GM23338 (cell line): ENCODE data around the gene FILIP1L. TPM values are rescaled to one million over a fixed set of nuclear protein-coding genes. Genes with fewer than 3 reads are reported as not detected.
"Not testable (repeated sequence)": the region's sequence is repeated elsewhere in the genome, so short reads cannot be mapped to it uniquely, and the experiment has no call there.

ENCODE experiments used
- ATAC-seq: fragments of 200-7000 bp; cut with Tn5 transposase; 3 replicates; pipeline ENCODE4 v1.9.1; 2020
- DNase-seq: peaks from one replicate; pipeline ENCODE4 v3.0.0-alpha.2; 2015; ENCODE audit warnings: low spot score
- H2AFZ ChIP-seq: fragments of 200-600 bp; sonication (generic); 2 replicates; pipeline ENCODE4 v1.8.0; 2016; ENCODE audit warnings: antibody characterized with exemption, mild to moderate bottlenecking, moderate library complexity
- H3F3A ChIP-seq: fragments of 200-600 bp; sonication (generic); replicated peaks from 2 replicates; pipeline ENCODE4 v1.8.0; 2017; ENCODE audit warnings: antibody characterized with exemption, mixed run types, low read depth
- H3K27ac ChIP-seq: fragments of 200-600 bp; sonication (generic); 2 replicates; pipeline ENCODE4 v1.6.1; 2016; ENCODE audit warnings: low read depth
- H3K27me3 ChIP-seq: fragments of 200-600 bp; sonication (generic); 2 replicates; pipeline ENCODE4 v1.8.0; 2016; ENCODE audit warnings: mild to moderate bottlenecking, mixed run types, moderate library complexity; ENCODE audit not compliant: insufficient read depth
- H3K36me3 ChIP-seq: fragments of 200-600 bp; sonication (generic); 2 replicates; pipeline ENCODE4 v1.8.0; 2016; ENCODE audit warnings: mild to moderate bottlenecking; ENCODE audit not compliant: insufficient read depth
- H3K4me1 ChIP-seq: fragments of 200-600 bp; sonication (generic); 2 replicates; pipeline ENCODE4 v1.8.0; 2016; ENCODE audit warnings: mild to moderate bottlenecking, moderate library complexity; ENCODE audit not compliant: insufficient read depth
- H3K4me2 ChIP-seq: fragments of 200-600 bp; sonication (generic); 2 replicates; pipeline ENCODE4 v1.7.1; 2017; ENCODE audit warnings: mixed run types
- H3K4me3 ChIP-seq: fragments of 200-600 bp; sonication (generic); 2 replicates; pipeline ENCODE4 v1.6.1; 2016; ENCODE audit warnings: mixed run types
- H3K79me2 ChIP-seq: fragments of 200-600 bp; sonication (generic); replicated peaks from 2 replicates; pipeline ENCODE4 v1.8.0; 2017; ENCODE audit warnings: mild to moderate bottlenecking; ENCODE audit not compliant: insufficient read depth
- H3K9me2 ChIP-seq: fragments of 200-600 bp; sonication (generic); 2 replicates; pipeline ENCODE4 v1.8.0; 2017; ENCODE audit not compliant: insufficient read depth
- H4K20me1 ChIP-seq: fragments of 200-600 bp; sonication (generic); replicated peaks from 2 replicates; pipeline ENCODE4 v1.8.0; 2017; ENCODE audit warnings: mild to moderate bottlenecking; ENCODE audit not compliant: insufficient read depth
- H3K27ac Mint-ChIP-seq: 2 replicates; pipeline ENCODE4 v1.8.0; 2020; ENCODE audit warnings: inconsistent platforms, mild to moderate bottlenecking, moderate library complexity, mixed read lengths
- H3K27me3 Mint-ChIP-seq: 3 replicates; pipeline ENCODE4 v1.8.0; 2022; ENCODE audit warnings: low read depth, mild to moderate bottlenecking, moderate library complexity, mixed read lengths, inconsistent platforms; ENCODE audit not compliant: insufficient read depth, poor library complexity
- H3K36me3 Mint-ChIP-seq: 3 replicates; pipeline ENCODE4 v1.8.0; 2021; ENCODE audit warnings: low read depth, mild to moderate bottlenecking, inconsistent platforms, moderate library complexity, mixed read lengths
- H3K4me1 Mint-ChIP-seq: 3 replicates; pipeline ENCODE4 v1.8.0; 2020; ENCODE audit warnings: mild to moderate bottlenecking, inconsistent platforms, mixed read lengths
- H3K4me3 Mint-ChIP-seq: 3 replicates; pipeline ENCODE4 v1.8.0; 2021; ENCODE audit warnings: moderate library complexity, mild to moderate bottlenecking, inconsistent platforms, mixed read lengths
- H3K9me3 Mint-ChIP-seq: 3 replicates; pipeline ENCODE4 v1.8.0; 2020; ENCODE audit warnings: moderate library complexity, mild to moderate bottlenecking, inconsistent platforms, mixed read lengths
- ETS1 ChIP-seq: IDR thresholded peaks from 2 replicates; pipeline ENCODE4 v1.6.1; 2016; ENCODE audit warnings: antibody characterized with exemption
- EZH2phosphoT487 ChIP-seq: fragments of 200-600 bp; sonication (generic); IDR thresholded peaks from one replicate; pipeline ENCODE4 v1.8.1; 2018; ENCODE audit warnings: antibody characterized with exemption; ENCODE audit not compliant: unreplicated experiment
- NANOG ChIP-seq: IDR thresholded peaks from 2 replicates; pipeline ENCODE4 v1.6.1; 2016; ENCODE audit warnings: antibody characterized with exemption, borderline replicate concordance
- POLR2AphosphoS5 ChIP-seq: IDR thresholded peaks from 2 replicates; pipeline ENCODE4 v1.6.1; 2016; ENCODE audit warnings: antibody characterized with exemption, low read depth
- ZNF114 ChIP-seq: fragments of 250-450 bp; sonication (Bioruptor Pico); IDR thresholded peaks from 2 replicates; pipeline ENCODE4 v1.5.0; 2020; ENCODE audit warnings: mild to moderate bottlenecking, moderate library complexity
- ZNF331 ChIP-seq: fragments of 250-450 bp; sonication (Bioruptor Pico); IDR thresholded peaks from 2 replicates; pipeline ENCODE4 v1.5.0; 2020; ENCODE audit warnings: low read depth, mild to moderate bottlenecking, moderate library complexity
- ZNF462 ChIP-seq: fragments of 250-450 bp; sonication (Bioruptor Pico); IDR thresholded peaks from 2 replicates; pipeline ENCODE4 v1.5.0; 2020; ENCODE audit warnings: mild to moderate bottlenecking, moderate library complexity
- polyA plus RNA-seq: library from polyadenylated mRNA; unstranded; fragments of >200 nt; fragmentation: Nextera tagmentation; extraction: Ambion mirVana; gene quantifications from 2 replicates; pipeline ENCODE4 v1.2.1, GENCODE V29; 2016
- total RNA-seq: library from RNA; depleted of rRNA; stranded (reverse); fragments of >200 nt; shearing (Covaris generic); gene quantifications from 2 replicates; pipeline ENCODE4 v1.2.3, GENCODE V29; 2014
- TF ChIP-seq, protein P1 (sequence below): IDR thresholded peaks from one replicate; pipeline ENCODE4 v1.6.1; 2018; ENCODE audit warnings: antibody characterized with exemption; ENCODE audit not compliant: unreplicated experiment

The FILIP1L gene
- total and polyA plus RNA-seq, 2 experiments from 2014 or later, result 1.6 TPM; not detected in 1

DNA sequence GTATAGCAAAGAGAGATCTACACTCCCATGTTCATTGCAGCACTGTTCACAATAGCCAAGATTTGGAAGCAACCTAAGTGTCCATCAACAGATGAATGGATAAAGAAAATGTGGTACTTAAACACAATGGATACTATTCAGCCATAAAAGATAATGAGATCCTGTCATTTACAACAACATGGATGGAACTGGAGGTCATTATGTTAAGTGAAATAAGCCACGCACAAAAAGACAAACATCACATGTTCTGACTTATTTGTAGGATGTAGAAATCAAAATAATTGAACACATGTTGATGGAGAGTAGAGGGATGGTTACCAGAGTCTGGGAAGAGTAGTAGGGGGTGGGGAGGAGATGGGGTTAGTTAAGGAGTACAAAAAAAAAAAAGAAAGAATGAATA lies 18.0 kb downstream of the FILIP1L start:
- H3K4me1 Mint-ChIP-seq, H3K36me3 Mint-ChIP-seq: not testable (repeated sequence)

GRCh38 chr3:100093831-100094230 lies 20.5 kb downstream of the FILIP1L start:
- H3K9me3 Mint-ChIP-seq, result no peaks in the 10 kb centered on the region
- H3K27me3 Mint-ChIP-seq, result peaks cover 4% of the 10 kb centered on the region
- Histone ChIP-seq H3K36me3 (no peaks in the 10 kb centered on the region), H3K9me2 (no peaks in the 10 kb centered on the region), H3K4me2 (no peak overlapping the region), H4K20me1 (no peaks in the 10 kb centered on the region), H3K79me2 (no peaks in the 10 kb centered on the region), H3K27ac (no peak overlapping the region), H3K27me3 (no peaks in the 10 kb centered on the region), H3K4me3 (no peak overlapping the region), H3K4me1 (peaks cover 13% of the 10 kb centered on the region; the same call in 1 of the 2 replicates), H2AFZ (no peak overlapping the region), H3F3A (no peaks in the 10 kb centered on the region)
- no peaks in the 10 kb centered on the region for H3K36me3 Mint-ChIP-seq
- ATAC-seq (no peak), DNase-seq (no peak)
- H3K27ac Mint-ChIP-seq, result no peak overlapping the region
- H3K4me3 Mint-ChIP-seq, result no peak overlapping the region
- peaks cover 24% of the 10 kb centered on the region for H3K4me1 Mint-ChIP-seq
- TF ChIP-seq, protein P1, sequence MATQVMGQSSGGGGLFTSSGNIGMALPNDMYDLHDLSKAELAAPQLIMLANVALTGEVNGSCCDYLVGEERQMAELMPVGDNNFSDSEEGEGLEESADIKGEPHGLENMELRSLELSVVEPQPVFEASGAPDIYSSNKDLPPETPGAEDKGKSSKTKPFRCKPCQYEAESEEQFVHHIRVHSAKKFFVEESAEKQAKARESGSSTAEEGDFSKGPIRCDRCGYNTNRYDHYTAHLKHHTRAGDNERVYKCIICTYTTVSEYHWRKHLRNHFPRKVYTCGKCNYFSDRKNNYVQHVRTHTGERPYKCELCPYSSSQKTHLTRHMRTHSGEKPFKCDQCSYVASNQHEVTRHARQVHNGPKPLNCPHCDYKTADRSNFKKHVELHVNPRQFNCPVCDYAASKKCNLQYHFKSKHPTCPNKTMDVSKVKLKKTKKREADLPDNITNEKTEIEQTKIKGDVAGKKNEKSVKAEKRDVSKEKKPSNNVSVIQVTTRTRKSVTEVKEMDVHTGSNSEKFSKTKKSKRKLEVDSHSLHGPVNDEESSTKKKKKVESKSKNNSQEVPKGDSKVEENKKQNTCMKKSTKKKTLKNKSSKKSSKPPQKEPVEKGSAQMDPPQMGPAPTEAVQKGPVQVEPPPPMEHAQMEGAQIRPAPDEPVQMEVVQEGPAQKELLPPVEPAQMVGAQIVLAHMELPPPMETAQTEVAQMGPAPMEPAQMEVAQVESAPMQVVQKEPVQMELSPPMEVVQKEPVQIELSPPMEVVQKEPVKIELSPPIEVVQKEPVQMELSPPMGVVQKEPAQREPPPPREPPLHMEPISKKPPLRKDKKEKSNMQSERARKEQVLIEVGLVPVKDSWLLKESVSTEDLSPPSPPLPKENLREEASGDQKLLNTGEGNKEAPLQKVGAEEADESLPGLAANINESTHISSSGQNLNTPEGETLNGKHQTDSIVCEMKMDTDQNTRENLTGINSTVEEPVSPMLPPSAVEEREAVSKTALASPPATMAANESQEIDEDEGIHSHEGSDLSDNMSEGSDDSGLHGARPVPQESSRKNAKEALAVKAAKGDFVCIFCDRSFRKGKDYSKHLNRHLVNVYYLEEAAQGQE, result no peak
- TF ChIP-seq ZNF331 (CRISPR knock-in tag) (no peak), EZH2phosphoT487 (no peak), ETS1 (no peak), NANOG (no peak), ZNF462 (CRISPR knock-in tag) (no peak), ZNF114 (CRISPR knock-in tag) (no peak), POLR2AphosphoS5 (no peak)

More for the DNA sequence above, 18.0 kb downstream of the FILIP1L start:
- H3K27me3 Mint-ChIP-seq, H3K79me2 ChIP-seq, ATAC-seq, H3K4me3 ChIP-seq, H3K4me1 ChIP-seq, H3K27ac ChIP-seq, H3K27me3 ChIP-seq, H3K36me3 ChIP-seq, H3K4me3 Mint-ChIP-seq, H3K27ac Mint-ChIP-seq, DNase-seq, H3F3A ChIP-seq, H3K4me2 ChIP-seq, H4K20me1 ChIP-seq, H2AFZ ChIP-seq, H3K9me3 Mint-ChIP-seq, H3K9me2 ChIP-seq: not testable (repeated sequence)
